CD4-positive, alpha-beta T cell treated with Interleukin-15 for 1 hour (primary cell): ENCODE measurements around the gene RNFT2.
"Not testable (repeated sequence)": the region's sequence is repeated elsewhere in the genome, so short reads cannot be mapped to it uniquely, and the experiment has no call there.

Experiments
- DNase-seq: peaks from one replicate; pipeline ENCODE4 v3.0.0-alpha.2; 2020

RNFT2 gene

DNA sequence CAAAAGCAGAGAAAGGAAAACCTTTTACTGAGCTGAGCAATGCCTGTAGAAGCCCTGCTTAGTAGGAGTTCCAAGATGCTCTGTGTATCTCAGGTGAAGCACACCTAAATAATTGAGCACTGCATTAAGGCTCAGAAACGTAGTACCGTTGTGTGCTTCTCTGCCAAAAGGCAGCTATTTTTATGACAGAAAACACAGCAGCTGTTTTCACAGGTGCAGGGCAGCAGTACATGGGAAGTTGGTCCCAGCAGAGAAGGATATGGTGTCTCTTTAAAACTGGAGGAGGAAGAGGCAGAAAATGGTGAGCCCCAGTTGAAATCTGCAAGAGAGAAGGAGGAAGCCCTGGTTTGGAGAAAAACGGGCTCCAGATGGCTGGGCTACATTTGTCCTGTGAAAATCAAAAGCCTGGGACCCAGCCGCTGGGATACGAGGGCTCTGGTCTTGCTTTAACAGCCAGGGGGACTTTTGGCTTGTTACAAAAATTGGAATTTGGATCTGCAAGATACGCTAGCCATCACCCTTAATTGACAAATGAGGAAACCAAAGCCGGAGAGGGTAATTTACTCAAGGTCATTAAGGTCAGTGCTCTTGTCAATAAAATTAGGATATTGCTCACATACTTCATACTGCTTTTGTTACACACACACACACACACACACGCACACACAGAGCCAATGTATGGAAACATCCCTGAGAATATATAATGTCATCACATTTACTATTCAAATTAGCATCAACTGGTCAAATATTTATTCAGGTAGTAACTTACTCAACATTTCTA is 27.6 kb upstream of the RNFT2 start:
- DNase-seq = no peak

- DNase-seq = no peak
Observed at GRCh38 chr12:116712458-116713303, 25.4 kb upstream of the RNFT2 start.

DNA sequence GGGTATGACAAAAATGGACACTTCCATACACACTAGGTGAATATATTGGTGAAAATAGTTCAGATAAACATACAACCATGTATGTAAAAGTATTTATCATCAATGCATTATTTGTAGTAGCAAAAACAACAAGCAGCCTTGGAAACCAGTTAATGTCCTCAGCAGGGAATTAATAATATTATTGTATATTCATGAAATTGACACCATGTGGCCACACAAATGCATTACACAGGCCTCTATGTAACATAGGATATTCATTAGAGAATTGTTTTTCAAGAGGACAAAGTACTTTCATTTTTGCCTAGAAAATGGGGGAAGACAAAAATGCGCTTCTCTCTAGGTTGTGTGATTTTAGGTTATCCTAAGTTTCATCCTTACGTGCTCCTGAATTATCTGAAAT is 24.6 kb upstream of the RNFT2 start:
- no peak for DNase-seq

- DNase-seq = no peak
Observed at GRCh38 chr12:116714175-116714574, 23.9 kb upstream of the RNFT2 start.

DNA sequence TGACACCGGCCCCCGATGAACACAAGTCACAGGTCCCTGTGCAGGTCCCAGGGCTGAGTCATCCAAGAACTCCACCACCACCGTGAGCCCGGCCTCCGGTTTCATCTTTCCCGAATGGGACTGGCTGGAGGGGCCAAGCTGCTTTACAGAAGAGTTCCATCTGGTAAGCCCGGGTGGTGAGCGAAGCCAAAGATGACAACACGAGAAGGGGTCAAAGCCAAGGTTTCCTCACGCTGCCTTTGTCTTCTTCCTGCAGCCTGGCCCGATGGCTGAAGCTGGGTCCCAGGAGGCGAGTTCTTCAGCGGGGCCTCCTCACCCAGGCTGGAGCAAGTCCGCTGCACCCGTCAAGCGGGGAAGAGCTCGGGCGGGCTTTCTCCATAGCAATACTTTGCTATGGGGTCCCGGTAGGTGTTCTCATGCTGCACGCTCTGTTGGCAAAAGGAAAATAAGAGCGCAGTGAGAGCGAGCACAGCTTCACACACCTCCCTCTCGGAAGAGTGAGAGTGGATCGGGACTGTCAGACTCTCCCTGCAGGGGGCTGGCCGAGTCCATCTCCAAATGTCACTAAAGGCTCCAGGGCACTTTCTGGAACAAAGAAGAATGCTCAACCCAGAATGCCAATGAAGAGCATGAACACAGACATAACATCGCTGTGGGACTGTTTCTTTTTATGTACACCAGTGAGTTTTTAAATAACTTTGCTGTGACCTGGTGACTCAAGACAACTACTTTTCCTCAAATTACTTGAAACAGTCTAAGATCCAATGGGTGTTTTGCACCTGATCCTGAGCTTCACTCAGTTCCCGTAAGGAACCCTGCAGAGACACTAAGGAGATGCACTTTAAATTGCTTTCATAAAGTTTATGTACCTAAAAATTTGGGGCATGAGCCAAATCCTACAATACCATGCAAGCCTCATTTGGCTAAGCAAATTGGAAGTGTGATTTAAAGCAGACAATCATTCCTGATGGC is 20.4 kb upstream of the RNFT2 start:
- no peak for DNase-seq

DNA sequence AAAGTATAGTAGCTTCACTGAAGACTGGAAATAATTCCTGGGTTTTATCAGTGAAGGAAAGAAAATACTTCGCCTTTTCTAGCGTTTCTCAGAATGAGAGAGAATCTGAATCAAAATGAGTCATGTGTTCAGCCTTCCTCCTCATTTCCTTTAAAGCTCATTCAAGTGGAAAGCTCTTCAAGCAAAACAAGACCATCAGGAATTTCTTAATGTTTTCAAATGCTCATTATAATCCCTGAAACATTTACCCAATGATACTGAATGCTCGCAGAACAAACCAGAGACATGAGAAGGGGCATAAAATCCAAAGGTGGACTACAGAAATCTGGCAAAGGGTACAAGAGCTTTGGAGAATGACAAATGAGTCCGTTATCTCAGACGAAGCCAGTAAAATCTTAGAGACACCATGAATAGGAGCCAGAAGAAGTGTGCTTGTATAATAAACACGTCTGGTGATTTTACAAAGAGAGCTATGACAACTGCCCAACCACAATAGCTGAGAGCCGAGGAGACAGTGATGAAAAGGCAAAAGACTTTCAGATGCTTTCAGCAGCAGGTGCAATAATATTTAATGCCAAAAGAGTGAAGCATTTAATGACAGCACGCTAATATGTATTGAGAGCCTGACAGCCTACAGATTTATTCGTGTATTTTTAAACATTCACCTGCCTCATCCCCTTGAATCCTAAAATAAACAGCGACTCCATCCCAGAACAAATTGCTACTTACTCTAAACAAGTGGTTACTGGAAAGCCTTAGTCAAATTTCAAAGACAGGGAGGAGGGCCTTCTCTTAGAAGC is 19.3 kb upstream of the RNFT2 start:
- no peak for DNase-seq

GRCh38 chr12:116719731-116720528 is 18.2 kb upstream of the RNFT2 start:
- no peak for DNase-seq

- DNase-seq = no peak
Observed at GRCh38 chr12:116722245-116722644, 15.9 kb upstream of the RNFT2 start.

- no peak for DNase-seq
Observed at GRCh38 chr12:116726694-116727093, 11.4 kb upstream of the RNFT2 start.

- DNase-seq = no peak
Observed at GRCh38 chr12:116727261-116727660, 10.9 kb upstream of the RNFT2 start.

DNA sequence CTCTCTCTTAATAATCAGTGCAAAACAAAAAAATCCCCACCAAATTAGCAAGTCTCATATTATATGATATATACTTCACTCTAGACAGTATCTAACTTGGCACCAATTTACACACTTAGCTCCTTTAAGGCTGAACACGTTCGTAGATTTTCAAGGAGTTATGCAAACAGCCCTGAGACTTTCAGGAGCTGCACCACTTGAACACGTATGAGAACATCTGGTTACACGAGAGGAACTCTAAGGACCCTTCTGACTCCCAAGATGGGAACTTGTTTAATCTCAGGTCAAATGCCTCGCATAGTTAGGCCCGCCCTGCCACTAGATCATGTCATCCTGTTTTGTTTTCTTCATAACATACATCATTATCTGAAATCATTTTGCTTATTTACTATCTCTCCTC is 10.2 kb upstream of the RNFT2 start:
- DNase-seq = no peak

DNA sequence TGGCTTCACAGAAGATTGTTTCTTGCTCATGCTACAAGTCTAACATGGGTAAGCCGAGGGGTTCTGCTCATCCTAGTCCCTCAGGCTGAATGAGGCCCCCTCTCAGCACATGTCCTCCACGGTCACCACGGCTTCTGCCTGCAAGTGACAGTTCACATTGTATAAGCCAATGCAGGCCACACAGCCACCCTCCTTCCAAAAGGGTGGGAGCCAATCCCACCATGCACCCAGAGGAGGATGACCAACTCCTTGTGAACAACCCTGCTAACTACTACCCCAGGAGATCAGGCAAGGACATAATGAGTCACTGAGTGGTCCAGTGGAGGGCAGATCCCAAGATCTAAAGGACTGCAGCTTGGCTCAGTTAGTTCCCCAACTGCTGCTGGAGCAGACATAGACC is 6.3 kb upstream of the RNFT2 start:
- no peak for DNase-seq

- DNase-seq = no peak
Observed at GRCh38 chr12:116734156-116734768, 3.9 kb upstream of the RNFT2 start.

DNA sequence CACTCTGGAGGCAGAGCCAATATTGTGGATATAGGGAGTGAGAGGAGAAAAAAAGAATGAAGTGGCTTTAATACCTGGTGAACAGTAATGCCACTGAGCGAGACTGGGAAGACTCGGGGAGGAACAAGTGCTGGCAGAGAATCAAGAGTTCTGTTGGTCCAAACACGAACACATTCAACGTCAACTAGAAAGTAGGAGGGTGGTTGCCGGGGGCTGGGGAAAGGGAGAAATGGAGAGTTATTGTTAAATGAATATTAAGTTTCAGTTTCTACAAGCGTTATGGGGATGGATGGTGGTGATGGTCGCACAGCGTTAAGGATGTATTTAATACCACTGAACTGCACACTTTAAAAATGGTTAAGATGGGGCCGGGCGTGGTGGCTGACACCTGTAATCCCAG is 3.0 kb upstream of the RNFT2 start:
- no peak for DNase-seq

- DNase-seq = no peak
Observed at GRCh38 chr12:116735951-116736599, 2.0 kb upstream of the RNFT2 start.

- no peak for DNase-seq
Observed at GRCh38 chr12:116736962-116737773, 947 bp upstream of the RNFT2 start.

- DNase-seq = no peak
Observed at GRCh38 chr12:116739381-116739887, 1.3 kb downstream of the RNFT2 start.

DNA sequence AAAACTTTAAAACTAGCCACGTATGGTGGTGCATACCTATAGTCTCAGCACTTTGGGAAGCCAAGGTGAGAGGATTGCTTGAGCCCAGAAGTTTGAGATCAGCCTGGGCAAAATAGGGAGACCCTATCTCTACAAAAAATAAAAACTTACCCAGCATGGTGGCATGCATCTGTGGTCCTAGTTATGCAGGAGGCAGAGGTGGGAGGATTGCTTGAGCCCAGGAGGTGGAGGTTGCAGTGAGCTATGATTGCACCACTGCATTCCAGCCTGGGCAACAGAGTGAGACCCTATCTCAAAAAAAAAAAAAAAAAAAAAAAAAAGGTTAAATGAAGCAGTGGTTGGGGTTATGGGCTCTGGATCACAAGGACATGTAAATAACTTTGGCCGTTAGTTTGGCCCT is 4.7 kb downstream of the RNFT2 start:
- DNase-seq = not testable (repeated sequence)

- DNase-seq = no peak
Observed at GRCh38 chr12:116744766-116745165, 6.7 kb downstream of the RNFT2 start.
